ENCODE measurements around the gene ZBTB11.

DNA sequence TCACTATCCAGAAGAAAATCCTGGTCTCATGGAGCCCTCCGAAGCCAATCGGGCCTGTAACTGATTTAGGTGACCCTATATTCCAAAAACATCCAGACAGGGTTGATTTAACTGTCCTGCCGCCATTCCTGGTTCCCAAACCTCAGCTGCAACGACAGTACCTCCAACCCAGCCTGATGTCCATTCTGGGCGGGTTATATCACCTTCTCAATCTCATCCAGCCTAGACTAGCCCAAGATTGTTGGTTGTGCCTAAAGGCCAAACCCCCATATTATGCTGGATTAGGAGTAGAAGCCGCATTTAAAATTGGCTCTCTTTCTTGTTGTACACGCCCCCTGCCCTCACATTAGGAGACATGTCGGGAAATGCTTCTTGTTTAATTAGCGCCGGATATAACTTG, 36.7 kb downstream of the ZBTB11 start:
- TF ChIP-seq CTCF (IDR thresholded peaks at IDR 0.05; ENCODE audit: insufficient read depth, low read length) (no peak), GABPA (IDR thresholded peaks at IDR 0.05; ENCODE audit: low read depth) (no peak), POLR2AphosphoS5 (IDR thresholded peaks at IDR 0.05; ENCODE audit: low read depth) (no peak), SPI1 (IDR thresholded peaks at IDR 0.05; ENCODE audit: borderline replicate concordance, low read depth) (no peak)
- TF ChIP-seq, protein P1, sequence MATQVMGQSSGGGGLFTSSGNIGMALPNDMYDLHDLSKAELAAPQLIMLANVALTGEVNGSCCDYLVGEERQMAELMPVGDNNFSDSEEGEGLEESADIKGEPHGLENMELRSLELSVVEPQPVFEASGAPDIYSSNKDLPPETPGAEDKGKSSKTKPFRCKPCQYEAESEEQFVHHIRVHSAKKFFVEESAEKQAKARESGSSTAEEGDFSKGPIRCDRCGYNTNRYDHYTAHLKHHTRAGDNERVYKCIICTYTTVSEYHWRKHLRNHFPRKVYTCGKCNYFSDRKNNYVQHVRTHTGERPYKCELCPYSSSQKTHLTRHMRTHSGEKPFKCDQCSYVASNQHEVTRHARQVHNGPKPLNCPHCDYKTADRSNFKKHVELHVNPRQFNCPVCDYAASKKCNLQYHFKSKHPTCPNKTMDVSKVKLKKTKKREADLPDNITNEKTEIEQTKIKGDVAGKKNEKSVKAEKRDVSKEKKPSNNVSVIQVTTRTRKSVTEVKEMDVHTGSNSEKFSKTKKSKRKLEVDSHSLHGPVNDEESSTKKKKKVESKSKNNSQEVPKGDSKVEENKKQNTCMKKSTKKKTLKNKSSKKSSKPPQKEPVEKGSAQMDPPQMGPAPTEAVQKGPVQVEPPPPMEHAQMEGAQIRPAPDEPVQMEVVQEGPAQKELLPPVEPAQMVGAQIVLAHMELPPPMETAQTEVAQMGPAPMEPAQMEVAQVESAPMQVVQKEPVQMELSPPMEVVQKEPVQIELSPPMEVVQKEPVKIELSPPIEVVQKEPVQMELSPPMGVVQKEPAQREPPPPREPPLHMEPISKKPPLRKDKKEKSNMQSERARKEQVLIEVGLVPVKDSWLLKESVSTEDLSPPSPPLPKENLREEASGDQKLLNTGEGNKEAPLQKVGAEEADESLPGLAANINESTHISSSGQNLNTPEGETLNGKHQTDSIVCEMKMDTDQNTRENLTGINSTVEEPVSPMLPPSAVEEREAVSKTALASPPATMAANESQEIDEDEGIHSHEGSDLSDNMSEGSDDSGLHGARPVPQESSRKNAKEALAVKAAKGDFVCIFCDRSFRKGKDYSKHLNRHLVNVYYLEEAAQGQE (IDR thresholded peaks at IDR 0.05; ENCODE audit: insufficient replicate concordance, low read depth) = no peak
